SK-N-MC (cell line): Measurements from ENCODE around the gene RBM10.

Experiments
- DNase-seq: peaks from one replicate; pipeline ENCODE4 v3.0.0-alpha.2; 2011; ENCODE audit warnings: low read depth, low spot score
- H3K27ac ChIP-seq: fragments of 200-600 bp; sonication (generic); 2 replicates; pipeline ENCODE4 v1.5.1; 2016; ENCODE audit warnings: mixed run types
- H3K36me3 ChIP-seq: fragments of 200-600 bp; sonication (generic); 2 replicates; pipeline ENCODE4 v1.6.1; 2017; ENCODE audit warnings: antibody characterized with exemption, low read length, mixed read lengths; ENCODE audit not compliant: insufficient read depth
- H3K4me3 ChIP-seq: fragments of 200-600 bp; sonication (generic); 2 replicates; pipeline ENCODE4 v1.5.1; 2016
- H3K9ac ChIP-seq: fragments of 200-600 bp; sonication (generic); 2 replicates; pipeline ENCODE4 v1.8.0; 2017; ENCODE audit warnings: mixed run types, mixed read lengths; ENCODE audit not compliant: insufficient read length
- H3K9me3 ChIP-seq: fragments of 200-600 bp; sonication (generic); 2 replicates; pipeline ENCODE4 v1.6.1; 2017; ENCODE audit warnings: low read depth, mild to moderate bottlenecking, antibody characterized with exemption, low read length, moderate library complexity, mixed read lengths
- EZH2 ChIP-seq: fragments of 200-600 bp; sonication (generic); IDR thresholded peaks from one replicate; pipeline ENCODE4 v1.6.1; 2017; ENCODE audit warnings: antibody characterized with exemption
- FOXP2 ChIP-seq: optimal IDR thresholded peaks from 2 replicates; pipeline ENCODE3; 2011; ENCODE audit warnings: mild to moderate bottlenecking, moderate library complexity; ENCODE audit not compliant: insufficient read depth; ENCODE audit errors: extremely low read length, control extremely low read depth
- POLR2AphosphoS5 ChIP-seq: IDR thresholded peaks from 2 replicates; pipeline ENCODE4 v1.6.1; 2012; ENCODE audit warnings: mild to moderate bottlenecking, low read depth, low read length, borderline replicate concordance

Gene RBM10

GRCh38 chrX:47215291-47215900 lies 70.4 kb downstream of the RBM10 start:
- no peak for TF ChIP-seq POLR2AphosphoS5
- no peak for TF ChIP-seq FOXP2
- no peak for TF ChIP-seq EZH2
- H3K36me3 ChIP-seq = peaks cover 63% of the 10 kb centered on the region
- H3K4me3 ChIP-seq = no peak overlapping the region
- no peaks in the 10 kb centered on the region for H3K9me3 ChIP-seq
- peak overlapping the region; percentile 92 for H3K27ac ChIP-seq
- H3K9ac ChIP-seq = no peak overlapping the region
- DNase-seq = peak; percentile 24

GRCh38 chrX:47216393-47216925 lies 71.4 kb downstream of the RBM10 start:
- Histone ChIP-seq H3K9ac (no peak overlapping the region), H3K36me3 (peaks cover 58% of the 10 kb centered on the region), H3K9me3 (no peaks in the 10 kb centered on the region), H3K27ac (peak overlapping the region; percentile 92), H3K4me3 (peak overlapping the region; percentile 69; the same call in 1 of the 2 replicates)
- DNase-seq = no peak
- TF ChIP-seq FOXP2 (no peak), POLR2AphosphoS5 (peak; percentile 12; the same call in 1 of the 2 replicates), EZH2 (no peak)

DNA sequence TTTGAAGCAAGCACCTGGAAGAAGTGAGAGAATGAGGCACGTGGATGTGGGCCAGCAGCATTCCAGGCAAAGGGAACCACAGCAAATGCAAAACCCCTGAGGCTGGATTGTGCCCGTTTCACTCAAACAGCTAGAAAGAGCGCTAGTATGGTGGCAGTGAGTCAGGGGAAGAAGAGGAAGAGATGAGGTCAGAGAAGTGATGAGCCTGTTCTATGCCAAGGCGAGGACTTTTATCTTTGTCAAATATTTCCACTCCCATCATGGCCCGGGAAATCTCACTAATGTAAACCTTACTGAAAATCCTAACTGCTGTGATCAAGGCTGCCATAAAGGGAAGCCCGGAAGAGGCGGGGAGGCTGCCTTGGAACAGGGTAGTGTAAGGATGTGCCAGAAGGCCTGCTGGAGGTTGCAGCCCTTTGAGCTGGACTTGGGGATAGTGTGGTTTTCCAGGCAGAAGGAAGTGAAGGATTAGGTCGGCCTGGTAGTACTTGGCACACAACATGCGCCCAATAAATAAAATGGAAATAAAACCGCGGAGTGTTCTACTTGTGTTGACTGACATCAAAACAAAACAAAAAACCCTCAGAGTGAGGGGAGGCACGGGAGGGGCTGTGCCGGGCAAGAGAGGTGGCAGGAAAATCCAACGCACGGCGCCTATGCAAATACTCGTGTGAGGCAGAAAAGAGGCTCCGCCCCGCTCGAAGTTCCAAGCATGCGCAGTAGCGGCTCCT lies 72.3 kb downstream of the RBM10 start:
- Histone ChIP-seq H3K36me3 (peaks cover 55% of the 10 kb centered on the region), H3K9me3 (no peaks in the 10 kb centered on the region), H3K27ac (peak overlapping the region; percentile 92), H3K9ac (peak overlapping the region; percentile 41), H3K4me3 (peak overlapping the region; percentile 69)
- no peak for DNase-seq
- no peak for TF ChIP-seq EZH2
- peak; percentile 69 for TF ChIP-seq POLR2AphosphoS5

DNA sequence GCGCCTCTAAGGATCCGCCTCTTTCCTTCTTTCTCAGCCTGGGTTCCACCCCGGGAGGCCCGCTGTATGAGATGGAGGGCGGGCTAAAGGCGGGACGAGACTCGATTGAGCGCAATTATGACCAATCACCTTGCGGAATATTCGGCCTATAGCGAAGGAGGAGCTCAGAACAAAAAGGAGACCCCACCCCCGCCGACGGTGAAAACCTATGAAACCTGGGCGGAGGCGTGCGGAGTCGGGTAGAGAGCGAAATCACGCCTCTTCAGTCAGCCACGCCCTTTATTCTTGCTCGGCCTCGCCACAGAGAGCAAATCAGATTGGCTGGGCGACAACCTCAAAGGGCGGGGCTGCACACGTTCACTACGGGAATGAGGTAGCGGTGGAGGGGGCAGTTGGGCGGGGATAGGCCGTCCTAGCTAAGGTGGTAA lies 72.8 kb downstream of the RBM10 start:
- peak; percentile 96 for DNase-seq
- TF ChIP-seq EZH2 (no peak), FOXP2 (no peak), POLR2AphosphoS5 (peak; percentile 37)
- Histone ChIP-seq H3K9ac (peak overlapping the region; percentile 98), H3K36me3 (peaks cover 50% of the 10 kb centered on the region), H3K9me3 (no peaks in the 10 kb centered on the region), H3K4me3 (peak overlapping the region; percentile 91), H3K27ac (peak overlapping the region; percentile 97)

GRCh38 chrX:47218280-47218919 lies 73.4 kb downstream of the RBM10 start, which contains the start of gene CDK16:
Gene CDK16, plus strand, starts transcription at chrX:47218681. Its CDS starts 4,877 bp downstream, at chrX:47223558.
- peak; percentile 24 for DNase-seq
- H3K9ac ChIP-seq = peak within 1 kb of the TSS; percentile 98
- H3K36me3 ChIP-seq = peaks cover 50% of the 10 kb centered on the region

GRCh38 chrX:47218920-47219815 lies 74.1 kb downstream of the RBM10 start:
- Histone ChIP-seq H3K9ac (peak overlapping the region; percentile 98), H3K36me3 (peaks cover 51% of the 10 kb centered on the region), H3K4me3 (peak overlapping the region; percentile 91), H3K9me3 (no peaks in the 10 kb centered on the region), H3K27ac (peak overlapping the region; percentile 97)
- TF ChIP-seq EZH2 (no peak), POLR2AphosphoS5 (no peak), FOXP2 (no peak)
- DNase-seq = no peak

More at GRCh38 chrX:47218280-47218919, 73.4 kb downstream of the RBM10 start, which contains the start of gene CDK16:
- Histone ChIP-seq H3K4me3 (peak within 1 kb of the TSS; percentile 91), H3K9me3 (no peaks in the 10 kb centered on the region), H3K27ac (peak within 1 kb of the TSS; percentile 97)
- no peak for TF ChIP-seq EZH2
- TF ChIP-seq POLR2AphosphoS5 = peak; percentile 71

GRCh38 chrX:47221756-47222155 lies 76.7 kb downstream of the RBM10 start:
- H3K36me3 ChIP-seq = peaks cover 51% of the 10 kb centered on the region; the same call in 1 of the 2 replicates
- H3K9ac ChIP-seq = no peak overlapping the region
- no peak overlapping the region for H3K27ac ChIP-seq
- no peaks in the 10 kb centered on the region for H3K9me3 ChIP-seq
- no peak for TF ChIP-seq FOXP2
- TF ChIP-seq EZH2 = no peak
- no peak for DNase-seq
- H3K4me3 ChIP-seq = no peak overlapping the region
